HEK293 (cell line): ENCODE measurements around the gene ACAP3.
A peak's percentile ranks its signal among the peaks of the same experiment; 100 is the strongest.

Experiments used
- ATF2 ChIP-seq: fragments of 450-650 bp; formaldehyde crosslinking; IDR thresholded peaks from 2 replicates; pipeline ENCODE4 v1.5.1; 2016; ENCODE audit warnings: missing biosample characterization, missing genetic modification characterization, low read depth
- IKZF3 ChIP-seq: fragments of 450-650 bp; IDR thresholded peaks from 2 replicates; pipeline ENCODE4 v1.5.0; 2018; ENCODE audit warnings: missing biosample characterization, mild to moderate bottlenecking, missing genetic modification characterization, moderate library complexity
- KLF10 ChIP-seq: fragments of 450-650 bp; IDR thresholded peaks from 2 replicates; pipeline ENCODE4 v1.5.1; 2018; ENCODE audit warnings: missing biosample characterization, mild to moderate bottlenecking, missing genetic modification characterization
- KLF8 ChIP-seq: fragments of 450-650 bp; formaldehyde crosslinking; IDR thresholded peaks from 2 replicates; pipeline ENCODE4 v1.5.1; 2016; ENCODE audit warnings: missing biosample characterization, missing genetic modification characterization
- MZF1 ChIP-seq: fragments of 450-650 bp; formaldehyde crosslinking; IDR thresholded peaks from 2 replicates; pipeline ENCODE4 v1.5.1; 2017; ENCODE audit warnings: missing biosample characterization, missing genetic modification characterization, borderline replicate concordance
- OVOL3 ChIP-seq: fragments of 450-650 bp; formaldehyde crosslinking; IDR thresholded peaks from 2 replicates; pipeline ENCODE4 v1.5.1; 2016; ENCODE audit warnings: missing biosample characterization, missing genetic modification characterization
- PRDM1 ChIP-seq: fragments of 450-650 bp; formaldehyde crosslinking; IDR thresholded peaks from 2 replicates; pipeline ENCODE4; 2016; ENCODE audit warnings: missing biosample characterization, missing genetic modification characterization
- PRDM10 ChIP-seq: fragments of 450-650 bp; formaldehyde crosslinking; IDR thresholded peaks from 2 replicates; pipeline ENCODE4 v1.5.1; 2016; ENCODE audit warnings: missing biosample characterization, missing genetic modification characterization
- YY1 ChIP-seq: fragments of 450-650 bp; formaldehyde crosslinking; IDR thresholded peaks from 2 replicates; pipeline ENCODE4 v1.5.1; 2018; ENCODE audit warnings: missing biosample characterization, missing genetic modification characterization
- ZBTB8A ChIP-seq: fragments of 450-650 bp; formaldehyde crosslinking; IDR thresholded peaks from 2 replicates; pipeline ENCODE4 v1.5.1; 2016; ENCODE audit warnings: missing biosample characterization, missing genetic modification characterization
- ZIC2 ChIP-seq: fragments of 450-650 bp; formaldehyde crosslinking; IDR thresholded peaks from 2 replicates; pipeline ENCODE4 v1.5.1; 2016; ENCODE audit warnings: missing biosample characterization, missing genetic modification characterization
- ZNF138 ChIP-seq: fragments of 450-650 bp; formaldehyde crosslinking; IDR thresholded peaks from 2 replicates; pipeline ENCODE4 v1.5.1; 2016; ENCODE audit warnings: missing biosample characterization, missing genetic modification characterization, borderline replicate concordance
- ZNF169 ChIP-seq: fragments of 450-650 bp; formaldehyde crosslinking; IDR thresholded peaks from 2 replicates; pipeline ENCODE4 v1.5.1; 2016; ENCODE audit warnings: missing biosample characterization, missing genetic modification characterization
- ZNF19 ChIP-seq: fragments of 450-650 bp; formaldehyde crosslinking; IDR thresholded peaks from 2 replicates; pipeline ENCODE4; 2016; ENCODE audit warnings: missing biosample characterization, missing genetic modification characterization, low read depth
- ZNF202 ChIP-seq: fragments of 450-650 bp; formaldehyde crosslinking; IDR thresholded peaks from 2 replicates; pipeline ENCODE4 v1.5.1; 2016; ENCODE audit warnings: missing biosample characterization, missing genetic modification characterization, borderline replicate concordance
- ZNF248 ChIP-seq: fragments of 450-650 bp; formaldehyde crosslinking; IDR thresholded peaks from 2 replicates; pipeline ENCODE4 v1.5.1; 2017; ENCODE audit warnings: missing biosample characterization, missing genetic modification characterization
- ZNF354C ChIP-seq: fragments of 450-650 bp; formaldehyde crosslinking; IDR thresholded peaks from 2 replicates; pipeline ENCODE4 v1.5.1; 2016; ENCODE audit warnings: missing biosample characterization, missing genetic modification characterization, low read depth, borderline replicate concordance
- ZNF423 ChIP-seq: fragments of 450-650 bp; formaldehyde crosslinking; IDR thresholded peaks from 2 replicates; pipeline ENCODE4 v1.5.1; 2016; ENCODE audit warnings: missing biosample characterization, missing genetic modification characterization
- ZNF433 ChIP-seq: fragments of 450-650 bp; formaldehyde crosslinking; IDR thresholded peaks from 2 replicates; pipeline ENCODE4 v1.5.1; 2016; ENCODE audit warnings: missing biosample characterization, missing genetic modification characterization, low read depth
- ZNF521 ChIP-seq: fragments of 450-650 bp; formaldehyde crosslinking; IDR thresholded peaks from 2 replicates; pipeline ENCODE4 v1.5.1; 2017; ENCODE audit warnings: missing biosample characterization, mild to moderate bottlenecking, missing genetic modification characterization
- ZNF529 ChIP-seq: fragments of 450-650 bp; formaldehyde crosslinking; IDR thresholded peaks from 2 replicates; pipeline ENCODE4 v1.5.1; 2017; ENCODE audit warnings: missing genetic modification characterization, missing biosample characterization; ENCODE audit not compliant: insufficient replicate concordance
- ZNF629 ChIP-seq: fragments of 450-650 bp; formaldehyde crosslinking; IDR thresholded peaks from 2 replicates; pipeline ENCODE4 v1.5.1; 2017; ENCODE audit warnings: missing biosample characterization, missing genetic modification characterization
- ZNF660 ChIP-seq: fragments of 450-650 bp; IDR thresholded peaks from 2 replicates; pipeline ENCODE4 v1.5.1; 2018; ENCODE audit warnings: missing biosample characterization, mild to moderate bottlenecking, missing genetic modification characterization
- ZNF707 ChIP-seq: fragments of 450-650 bp; formaldehyde crosslinking; IDR thresholded peaks from 2 replicates; pipeline ENCODE4 v1.5.1; 2016; ENCODE audit warnings: missing biosample characterization, missing genetic modification characterization
- ZNF76 ChIP-seq: fragments of 450-650 bp; formaldehyde crosslinking; IDR thresholded peaks from 2 replicates; pipeline ENCODE4; 2016; ENCODE audit warnings: low read depth, missing biosample characterization, missing genetic modification characterization, borderline replicate concordance
- TF ChIP-seq, protein P1 (sequence below): fragments of 450-650 bp; formaldehyde crosslinking; IDR thresholded peaks from 2 replicates; pipeline ENCODE4 v1.5.1; 2016; ENCODE audit warnings: missing biosample characterization, missing genetic modification characterization
- TF ChIP-seq, protein P2 (sequence below): fragments of 450-650 bp; formaldehyde crosslinking; IDR thresholded peaks from 2 replicates; pipeline ENCODE4 v1.5.1; 2017; ENCODE audit warnings: missing biosample characterization, missing genetic modification characterization
- TF ChIP-seq, protein P3 (sequence below): fragments of 450-650 bp; formaldehyde crosslinking; IDR thresholded peaks from 2 replicates; pipeline ENCODE4 v1.5.0; 2017; ENCODE audit warnings: missing biosample characterization, missing genetic modification characterization, borderline replicate concordance

ACAP3 gene

DNA sequence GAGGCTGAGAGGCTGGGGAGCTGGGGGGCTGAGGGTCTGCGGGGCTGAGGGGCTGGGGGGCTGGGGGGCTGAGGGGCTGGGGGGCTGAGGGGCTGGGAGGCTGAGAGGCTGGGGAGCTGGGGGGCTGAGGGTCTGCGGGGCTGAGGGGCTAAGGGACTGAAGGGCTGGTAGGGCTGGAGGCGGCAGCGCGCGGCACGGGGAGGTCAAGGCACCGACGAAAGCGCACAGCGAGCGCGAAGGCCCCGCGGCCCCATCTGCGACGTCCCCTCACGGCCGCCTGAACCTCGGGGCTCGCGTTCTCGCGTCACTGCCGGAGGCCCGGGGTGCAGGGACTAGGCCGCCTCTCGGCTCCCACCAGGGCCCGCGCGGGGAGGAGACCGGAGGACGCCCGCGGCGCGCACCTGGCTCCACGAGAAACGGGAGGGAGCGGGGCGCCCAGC is 16.4 kb upstream of the ACAP3 start (continued):
- TF ChIP-seq ZNF202 (tag by site-specific recombination): no peak
- TF ChIP-seq ZNF19 (tag by site-specific recombination): no peak
- TF ChIP-seq ZNF660 (tag by site-specific recombination): 0 out of 2 replicates have a peak, but pooled peaks have one; percentile 12
- TF ChIP-seq YY1 (tag by site-specific recombination): no peak
- TF ChIP-seq ZNF423 (tag by site-specific recombination): 0 out of 2 replicates have a peak, but pooled peaks have one; percentile 48
- TF ChIP-seq PRDM10: no peak
- 0 out of 2 replicates have a peak, but pooled peaks have one; percentile 45 for TF ChIP-seq ZIC2 (tag by site-specific recombination)
- TF ChIP-seq KLF8 (tag by site-specific recombination): 0 out of 2 replicates have a peak, but pooled peaks have one; percentile 10
- peak; percentile 74; the same call in 1 of the 2 replicates for TF ChIP-seq ZNF629 (tag by site-specific recombination)
- TF ChIP-seq ZNF521 (tag by site-specific recombination): no peak
- TF ChIP-seq ZNF169 (tag by site-specific recombination): no peak
- no peak for TF ChIP-seq ZNF138 (tag by site-specific recombination)
- TF ChIP-seq IKZF3 (tag by site-specific recombination): no peak
- TF ChIP-seq ZNF354C: no peak
- no peak for TF ChIP-seq ZNF707
- no peak for TF ChIP-seq ZNF433
- TF ChIP-seq KLF10 (tag by site-specific recombination): no peak
- no peak for TF ChIP-seq OVOL3 (tag by site-specific recombination)
- TF ChIP-seq, protein P1, sequence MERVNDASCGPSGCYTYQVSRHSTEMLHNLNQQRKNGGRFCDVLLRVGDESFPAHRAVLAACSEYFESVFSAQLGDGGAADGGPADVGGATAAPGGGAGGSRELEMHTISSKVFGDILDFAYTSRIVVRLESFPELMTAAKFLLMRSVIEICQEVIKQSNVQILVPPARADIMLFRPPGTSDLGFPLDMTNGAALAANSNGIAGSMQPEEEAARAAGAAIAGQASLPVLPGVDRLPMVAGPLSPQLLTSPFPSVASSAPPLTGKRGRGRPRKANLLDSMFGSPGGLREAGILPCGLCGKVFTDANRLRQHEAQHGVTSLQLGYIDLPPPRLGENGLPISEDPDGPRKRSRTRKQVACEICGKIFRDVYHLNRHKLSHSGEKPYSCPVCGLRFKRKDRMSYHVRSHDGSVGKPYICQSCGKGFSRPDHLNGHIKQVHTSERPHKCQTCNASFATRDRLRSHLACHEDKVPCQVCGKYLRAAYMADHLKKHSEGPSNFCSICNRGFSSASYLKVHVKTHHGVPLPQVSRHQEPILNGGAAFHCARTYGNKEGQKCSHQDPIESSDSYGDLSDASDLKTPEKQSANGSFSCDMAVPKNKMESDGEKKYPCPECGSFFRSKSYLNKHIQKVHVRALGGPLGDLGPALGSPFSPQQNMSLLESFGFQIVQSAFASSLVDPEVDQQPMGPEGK (tag by site-specific recombination): no peak
- TF ChIP-seq MZF1 (tag by site-specific recombination): no peak
- TF ChIP-seq ZNF248 (tag by site-specific recombination): no peak
- TF ChIP-seq ZNF76: peak; percentile 66; the same call in 1 of the 2 replicates
- peak; percentile 72; the same call in 1 of the 2 replicates for TF ChIP-seq ZBTB8A (tag by site-specific recombination)
- TF ChIP-seq, protein P2, sequence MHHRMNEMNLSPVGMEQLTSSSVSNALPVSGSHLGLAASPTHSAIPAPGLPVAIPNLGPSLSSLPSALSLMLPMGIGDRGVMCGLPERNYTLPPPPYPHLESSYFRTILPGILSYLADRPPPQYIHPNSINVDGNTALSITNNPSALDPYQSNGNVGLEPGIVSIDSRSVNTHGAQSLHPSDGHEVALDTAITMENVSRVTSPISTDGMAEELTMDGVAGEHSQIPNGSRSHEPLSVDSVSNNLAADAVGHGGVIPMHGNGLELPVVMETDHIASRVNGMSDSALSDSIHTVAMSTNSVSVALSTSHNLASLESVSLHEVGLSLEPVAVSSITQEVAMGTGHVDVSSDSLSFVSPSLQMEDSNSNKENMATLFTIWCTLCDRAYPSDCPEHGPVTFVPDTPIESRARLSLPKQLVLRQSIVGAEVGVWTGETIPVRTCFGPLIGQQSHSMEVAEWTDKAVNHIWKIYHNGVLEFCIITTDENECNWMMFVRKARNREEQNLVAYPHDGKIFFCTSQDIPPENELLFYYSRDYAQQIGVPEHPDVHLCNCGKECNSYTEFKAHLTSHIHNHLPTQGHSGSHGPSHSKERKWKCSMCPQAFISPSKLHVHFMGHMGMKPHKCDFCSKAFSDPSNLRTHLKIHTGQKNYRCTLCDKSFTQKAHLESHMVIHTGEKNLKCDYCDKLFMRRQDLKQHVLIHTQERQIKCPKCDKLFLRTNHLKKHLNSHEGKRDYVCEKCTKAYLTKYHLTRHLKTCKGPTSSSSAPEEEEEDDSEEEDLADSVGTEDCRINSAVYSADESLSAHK (tag by site-specific recombination): 0 out of 2 replicates have a peak, but pooled peaks have one; percentile 17
- no peak for TF ChIP-seq PRDM1
- no peak for TF ChIP-seq ZNF529 (tag by site-specific recombination)
- no peak for TF ChIP-seq ATF2 (tag by site-specific recombination)
- TF ChIP-seq, protein P3, sequence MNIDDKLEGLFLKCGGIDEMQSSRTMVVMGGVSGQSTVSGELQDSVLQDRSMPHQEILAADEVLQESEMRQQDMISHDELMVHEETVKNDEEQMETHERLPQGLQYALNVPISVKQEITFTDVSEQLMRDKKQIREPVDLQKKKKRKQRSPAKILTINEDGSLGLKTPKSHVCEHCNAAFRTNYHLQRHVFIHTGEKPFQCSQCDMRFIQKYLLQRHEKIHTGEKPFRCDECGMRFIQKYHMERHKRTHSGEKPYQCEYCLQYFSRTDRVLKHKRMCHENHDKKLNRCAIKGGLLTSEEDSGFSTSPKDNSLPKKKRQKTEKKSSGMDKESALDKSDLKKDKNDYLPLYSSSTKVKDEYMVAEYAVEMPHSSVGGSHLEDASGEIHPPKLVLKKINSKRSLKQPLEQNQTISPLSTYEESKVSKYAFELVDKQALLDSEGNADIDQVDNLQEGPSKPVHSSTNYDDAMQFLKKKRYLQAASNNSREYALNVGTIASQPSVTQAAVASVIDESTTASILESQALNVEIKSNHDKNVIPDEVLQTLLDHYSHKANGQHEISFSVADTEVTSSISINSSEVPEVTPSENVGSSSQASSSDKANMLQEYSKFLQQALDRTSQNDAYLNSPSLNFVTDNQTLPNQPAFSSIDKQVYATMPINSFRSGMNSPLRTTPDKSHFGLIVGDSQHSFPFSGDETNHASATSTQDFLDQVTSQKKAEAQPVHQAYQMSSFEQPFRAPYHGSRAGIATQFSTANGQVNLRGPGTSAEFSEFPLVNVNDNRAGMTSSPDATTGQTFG (tag by site-specific recombination): no peak
